Measurements from ENCODE around the gene KDM4C.

The KDM4C gene

DNA sequence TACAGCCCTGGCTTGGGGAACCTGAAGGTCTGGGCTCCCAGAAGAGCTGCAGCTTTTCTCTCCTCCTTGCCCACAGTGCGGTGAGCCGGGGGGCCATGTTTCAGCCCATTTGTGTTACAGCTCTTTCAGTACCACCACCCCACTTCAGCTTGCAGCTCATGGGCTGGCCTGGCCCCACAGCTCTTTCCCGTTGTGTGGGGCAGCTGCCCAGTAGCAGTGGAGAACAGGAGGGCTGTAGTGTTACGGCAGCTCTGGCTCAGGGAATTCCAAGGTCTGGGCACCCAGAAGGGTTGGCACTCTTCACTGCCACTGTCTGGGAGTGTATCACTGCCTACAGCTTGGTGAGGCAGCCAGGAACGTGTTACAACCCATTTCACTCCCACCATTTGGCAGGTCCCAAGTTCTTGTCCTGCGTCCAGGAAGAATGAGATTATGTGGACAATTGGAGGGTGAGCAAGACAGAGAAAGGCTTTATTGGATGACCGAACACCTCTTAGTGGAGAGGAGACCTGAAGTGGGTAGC, 390.5 kb downstream of the KDM4C start:
- no peak for DNase-seq

GRCh38 chr9:7149258-7149657, 391.5 kb downstream of the KDM4C start:
- DNase-seq: no peak

GRCh38 chr9:7150153-7150890, 392.5 kb downstream of the KDM4C start:
- DNase-seq: no peak

- no peak for DNase-seq
These were observed 395.4 kb downstream of the KDM4C start for GRCh38 chr9:7153134-7153533.

DNA sequence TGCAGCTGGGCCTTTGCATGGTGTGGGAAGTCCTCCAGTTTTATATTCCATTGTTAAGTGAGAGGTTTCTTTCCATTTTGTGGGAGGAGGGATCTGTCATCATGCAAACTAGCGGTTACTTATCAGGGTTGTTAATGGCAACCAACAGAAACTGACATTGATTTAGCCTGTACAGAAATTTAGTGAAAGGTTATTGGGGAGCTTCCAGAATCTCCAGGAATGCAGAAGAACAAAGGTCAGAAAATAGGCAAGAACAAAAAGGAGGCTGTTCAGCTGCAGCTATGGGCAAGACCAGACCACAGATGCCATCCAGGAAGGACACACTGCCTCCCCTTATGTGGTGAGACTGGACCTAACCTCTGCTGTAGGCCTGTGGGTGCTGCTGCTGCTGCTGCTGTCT, 395.8 kb downstream of the KDM4C start:
- DNase-seq: no peak

GRCh38 chr9:7154003-7154619, 396.3 kb downstream of the KDM4C start:
- no peak for DNase-seq

- DNase-seq: no peak
These were observed 396.9 kb downstream of the KDM4C start for GRCh38 chr9:7154650-7155049.

GRCh38 chr9:7161469-7161868, 403.7 kb downstream of the KDM4C start:
- no peak for DNase-seq

DNA sequence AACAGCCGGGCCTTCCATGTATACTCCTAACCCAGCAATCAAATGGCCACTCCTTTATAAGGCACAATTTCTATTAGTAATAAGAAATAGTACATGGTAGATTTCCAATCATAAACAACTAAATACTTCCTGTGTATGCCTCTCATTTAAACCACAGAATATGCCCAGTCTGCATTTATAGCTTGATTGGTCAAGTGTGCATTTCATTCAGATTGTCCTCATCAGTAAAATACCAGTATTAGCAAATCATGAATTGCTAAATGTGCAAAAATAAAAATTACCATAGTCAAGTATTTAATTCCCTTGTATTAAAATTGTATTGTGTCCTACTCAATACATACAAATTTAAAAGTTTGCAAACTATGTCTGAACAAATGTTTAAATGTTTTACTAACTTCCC, 406.2 kb downstream of the KDM4C start:
- DNase-seq: no peak

- DNase-seq: no peak
These were observed 406.9 kb downstream of the KDM4C start for GRCh38 chr9:7164440-7165330.

GRCh38 chr9:7165331-7165975, 407.7 kb downstream of the KDM4C start:
- no peak for DNase-seq

GRCh38 chr9:7166074-7166473, 408.3 kb downstream of the KDM4C start:
- no peak for DNase-seq

GRCh38 chr9:7169717-7170389, 412.1 kb downstream of the KDM4C start:
- no peak for DNase-seq

GRCh38 chr9:7171396-7172153, 413.8 kb downstream of the KDM4C start:
- DNase-seq: no peak

GRCh38 chr9:7172154-7173115, 414.7 kb downstream of the KDM4C start:
- no peak for DNase-seq

GRCh38 chr9:7173139-7173538, 415.4 kb downstream of the KDM4C start:
- DNase-seq: no peak

GRCh38 chr9:7174301-7174700, 416.5 kb downstream of the KDM4C start:
- DNase-seq: no peak

GRCh38 chr9:7174884-7175283, 417.1 kb downstream of the KDM4C start:
- DNase-seq: no peak

- no peak for DNase-seq
These were observed 418.8 kb downstream of the KDM4C start for GRCh38 chr9:7176561-7176960.

DNA sequence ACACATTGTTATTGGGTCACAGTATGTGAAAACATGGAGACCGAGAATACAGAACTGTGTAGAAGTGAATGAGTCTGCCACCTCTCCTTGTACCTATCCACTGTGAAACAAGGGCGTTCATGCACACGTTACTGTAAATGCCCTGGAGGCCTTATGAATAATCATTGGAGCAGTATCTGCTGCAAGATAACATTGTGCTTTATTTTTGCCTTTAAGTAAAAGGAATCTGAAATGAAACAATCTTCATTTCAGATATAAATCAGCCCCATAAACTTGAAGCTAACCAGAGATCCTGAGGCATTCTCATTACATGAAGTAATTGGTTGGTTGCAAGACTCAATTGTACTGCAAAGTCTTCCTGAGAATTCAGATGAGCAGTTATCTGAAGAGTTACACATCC, 419.6 kb downstream of the KDM4C start:
- no peak for DNase-seq

Measured in NCI-H1436 treated with DMSO at 0.1 percent for 48 hours (cell line).